MM.1S (cell line): ENCODE measurements around the gene PCNT.

Source experiments
- EZH2 ChIP-seq: fragments of 300-600 bp; sonication (generic); optimal IDR thresholded peaks from 2 replicates; pipeline ENCODE3; 2017; ENCODE audit warnings: low read depth, mild to moderate bottlenecking, antibody characterized with exemption, low read length, mixed read lengths
- TF ChIP-seq, protein P1 (sequence below): fragments of 300-600 bp; sonication (generic); IDR thresholded peaks from 2 replicates; pipeline ENCODE4 v1.5.1; 2016; ENCODE audit warnings: antibody characterized with exemption, low read length, mixed read lengths

DNA sequence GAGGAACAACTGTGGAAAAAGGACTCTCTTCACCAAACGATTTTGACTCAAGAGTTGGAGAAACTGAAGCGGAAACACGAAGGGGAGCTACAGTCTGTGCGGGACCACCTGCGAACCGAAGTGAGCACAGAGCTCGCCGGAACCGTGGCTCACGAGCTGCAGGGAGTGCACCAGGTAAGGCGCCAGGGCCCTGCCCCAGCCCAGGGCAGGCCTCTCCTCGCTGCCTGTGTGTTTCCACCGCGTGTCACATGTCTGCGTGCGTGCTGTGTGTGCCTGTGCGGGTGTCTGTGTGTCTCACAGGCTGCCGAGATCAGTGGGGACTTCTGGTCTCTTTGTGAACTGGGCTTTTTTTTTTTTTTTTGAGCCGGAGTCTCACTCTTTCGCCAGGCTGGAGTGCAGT lies 43.0 kb downstream of the PCNT start:
- TF ChIP-seq, protein P1, sequence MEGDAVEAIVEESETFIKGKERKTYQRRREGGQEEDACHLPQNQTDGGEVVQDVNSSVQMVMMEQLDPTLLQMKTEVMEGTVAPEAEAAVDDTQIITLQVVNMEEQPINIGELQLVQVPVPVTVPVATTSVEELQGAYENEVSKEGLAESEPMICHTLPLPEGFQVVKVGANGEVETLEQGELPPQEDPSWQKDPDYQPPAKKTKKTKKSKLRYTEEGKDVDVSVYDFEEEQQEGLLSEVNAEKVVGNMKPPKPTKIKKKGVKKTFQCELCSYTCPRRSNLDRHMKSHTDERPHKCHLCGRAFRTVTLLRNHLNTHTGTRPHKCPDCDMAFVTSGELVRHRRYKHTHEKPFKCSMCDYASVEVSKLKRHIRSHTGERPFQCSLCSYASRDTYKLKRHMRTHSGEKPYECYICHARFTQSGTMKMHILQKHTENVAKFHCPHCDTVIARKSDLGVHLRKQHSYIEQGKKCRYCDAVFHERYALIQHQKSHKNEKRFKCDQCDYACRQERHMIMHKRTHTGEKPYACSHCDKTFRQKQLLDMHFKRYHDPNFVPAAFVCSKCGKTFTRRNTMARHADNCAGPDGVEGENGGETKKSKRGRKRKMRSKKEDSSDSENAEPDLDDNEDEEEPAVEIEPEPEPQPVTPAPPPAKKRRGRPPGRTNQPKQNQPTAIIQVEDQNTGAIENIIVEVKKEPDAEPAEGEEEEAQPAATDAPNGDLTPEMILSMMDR, result no peak
- TF ChIP-seq EZH2, result no peak
